A673 (cell line): ENCODE data around the gene CALHM2.
"Not testable (repeated sequence)": the region's sequence is repeated elsewhere in the genome, so short reads cannot be mapped to it uniquely, and the experiment has no call there.

ENCODE experiments used
- EZH2 ChIP-seq: fragments of 200-600 bp; sonication (generic); IDR thresholded peaks from 2 replicates; pipeline ENCODE4 v1.6.1; 2017; ENCODE audit warnings: borderline replicate concordance, low read depth, mild to moderate bottlenecking, mixed read lengths, antibody characterized with exemption, low read length; ENCODE audit not compliant: poor library complexity, severe bottlenecking
- TF ChIP-seq, protein P1 (sequence below): fragments of 300-800, 200-600 bp; sonication (generic); conservative IDR thresholded peaks from 2 replicates; pipeline ENCODE4 v1.5.1; 2017; ENCODE audit warnings: low read depth, mild to moderate bottlenecking, antibody characterized with exemption, low read length, moderate library complexity, mixed read lengths

- TF ChIP-seq, protein P1, sequence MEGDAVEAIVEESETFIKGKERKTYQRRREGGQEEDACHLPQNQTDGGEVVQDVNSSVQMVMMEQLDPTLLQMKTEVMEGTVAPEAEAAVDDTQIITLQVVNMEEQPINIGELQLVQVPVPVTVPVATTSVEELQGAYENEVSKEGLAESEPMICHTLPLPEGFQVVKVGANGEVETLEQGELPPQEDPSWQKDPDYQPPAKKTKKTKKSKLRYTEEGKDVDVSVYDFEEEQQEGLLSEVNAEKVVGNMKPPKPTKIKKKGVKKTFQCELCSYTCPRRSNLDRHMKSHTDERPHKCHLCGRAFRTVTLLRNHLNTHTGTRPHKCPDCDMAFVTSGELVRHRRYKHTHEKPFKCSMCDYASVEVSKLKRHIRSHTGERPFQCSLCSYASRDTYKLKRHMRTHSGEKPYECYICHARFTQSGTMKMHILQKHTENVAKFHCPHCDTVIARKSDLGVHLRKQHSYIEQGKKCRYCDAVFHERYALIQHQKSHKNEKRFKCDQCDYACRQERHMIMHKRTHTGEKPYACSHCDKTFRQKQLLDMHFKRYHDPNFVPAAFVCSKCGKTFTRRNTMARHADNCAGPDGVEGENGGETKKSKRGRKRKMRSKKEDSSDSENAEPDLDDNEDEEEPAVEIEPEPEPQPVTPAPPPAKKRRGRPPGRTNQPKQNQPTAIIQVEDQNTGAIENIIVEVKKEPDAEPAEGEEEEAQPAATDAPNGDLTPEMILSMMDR = not testable (repeated sequence)
- TF ChIP-seq EZH2 = not testable (repeated sequence)
Measured at GRCh38 chr10:103486635-103487409, 34.7 kb upstream of the CALHM2 start.
